GM12878 (cell line): ENCODE measurements around the gene CDC27. TPM values are rescaled to one million over a fixed set of nuclear protein-coding genes. Genes with fewer than 3 reads are reported as not detected.

Experiments
- ASH2L ChIP-seq: fragments of 300-600, 200-600 bp; sonication (generic); IDR thresholded peaks from 2 replicates; pipeline ENCODE4 v1.6.1; 2017; ENCODE audit warnings: low read depth, mild to moderate bottlenecking, borderline replicate concordance
- CEBPZ ChIP-seq: fragments of 150-350 bp; IDR thresholded peaks from 2 replicates; pipeline ENCODE4 v1.6.1; 2016; ENCODE audit warnings: low read depth, low read length
- CHD1 ChIP-seq: IDR thresholded peaks from 2 replicates; pipeline ENCODE4 v1.6.1; 2012; ENCODE audit warnings: low read depth, low read length, improper control_type of control experiment
- CHD4 ChIP-seq: fragments of 200-600 bp; sonication (generic); IDR thresholded peaks from 2 replicates; pipeline ENCODE4 v1.6.1; 2016; ENCODE audit warnings: mild to moderate bottlenecking
- E2F4 ChIP-seq: IDR thresholded peaks from 2 replicates; pipeline ENCODE4 v1.6.1; 2012; ENCODE audit warnings: low read depth, low read length, improper control_type of control experiment
- E4F1 ChIP-seq: fragments of 450-650 bp; IDR thresholded peaks from 2 replicates; pipeline ENCODE4 v1.6.1; 2018; ENCODE audit warnings: borderline replicate concordance, mild to moderate bottlenecking; ENCODE audit not compliant: partially characterized antibody
- EGR1 ChIP-seq, 2 experiments: IDR thresholded peaks; 1 replicate in 1 of 2; 2 replicates in 1 of 2; pipeline ENCODE4 v1.6.1; 2011 to 2012; ENCODE audit warnings: low read depth in 2 of 2, low read length in 2 of 2, borderline replicate concordance in 1 of 2, mild to moderate bottlenecking in 1 of 2, moderate library complexity in 1 of 2
- EP300 ChIP-seq, 2 experiments: fragments of 150-350 bp in 1 of 2; IDR thresholded peaks; 2 replicates each; pipeline ENCODE4 v1.6.1; 2011 to 2012; ENCODE audit warnings: low read depth in 2 of 2, low read length in 2 of 2, borderline replicate concordance in 1 of 2, improper control_type of control experiment in 1 of 2, inconsistent platforms in 1 of 2; ENCODE audit not compliant: control insufficient read depth in 1 of 2
- FOS ChIP-seq: IDR thresholded peaks from 3 replicates; pipeline ENCODE4 v1.6.1; 2011; ENCODE audit warnings: borderline replicate concordance; ENCODE audit not compliant: insufficient read length; ENCODE audit errors: extremely low read depth
- IRF3 ChIP-seq: fragments of 450-650 bp; IDR thresholded peaks from 2 replicates; pipeline ENCODE4 v1.6.1; 2014; ENCODE audit warnings: mild to moderate bottlenecking
- KLF5 ChIP-seq: fragments of 450-650 bp; IDR thresholded peaks from 2 replicates; pipeline ENCODE4 v1.6.1; 2014; ENCODE audit warnings: mild to moderate bottlenecking; ENCODE audit not compliant: partially characterized antibody
- MEF2A ChIP-seq: IDR thresholded peaks from 2 replicates; pipeline ENCODE4 v1.6.1; 2011; ENCODE audit warnings: low read depth, mild to moderate bottlenecking, low read length, moderate library complexity; ENCODE audit not compliant: insufficient read depth
- MYB ChIP-seq: fragments of 150-350 bp; IDR thresholded peaks from 2 replicates; pipeline ENCODE4 v1.6.1; 2014; ENCODE audit warnings: mild to moderate bottlenecking, low read depth, low read length, borderline replicate concordance
- MYC ChIP-seq: IDR thresholded peaks from 2 replicates; pipeline ENCODE4 v1.6.1; 2011; ENCODE audit warnings: mild to moderate bottlenecking, low read length, moderate library complexity, inconsistent platforms; ENCODE audit not compliant: insufficient read depth, insufficient replicate concordance, insufficient read length, severe bottlenecking
- PKNOX1 ChIP-seq: fragments of 450-650 bp; IDR thresholded peaks from 2 replicates; pipeline ENCODE4 v1.6.1; 2016; ENCODE audit warnings: mild to moderate bottlenecking
- POLR2AphosphoS5 ChIP-seq: IDR thresholded peaks from 2 replicates; pipeline ENCODE4 v1.6.1; 2011; ENCODE audit warnings: mild to moderate bottlenecking, low read length, inconsistent platforms
- RUNX3 ChIP-seq: IDR thresholded peaks from 2 replicates; pipeline ENCODE4 v1.6.1; 2012; ENCODE audit warnings: low read length, inconsistent platforms
- SREBF2 ChIP-seq: IDR thresholded peaks from 2 replicates; pipeline ENCODE4 v1.6.1; 2012; ENCODE audit warnings: mild to moderate bottlenecking, low read length
- ZNF622 ChIP-seq: fragments of 450-650 bp; IDR thresholded peaks from 2 replicates; pipeline ENCODE4 v1.6.1; 2017; ENCODE audit warnings: mild to moderate bottlenecking, inconsistent platforms
- polyA plus RNA-seq, 11 experiments: library from polyadenylated mRNA; depleted of rRNA in 4 of 11; unstranded in 6 of 11; stranded (reverse) in 5 of 11; fragments of >200 nt; fragmentation: Nextera tagmentation in 4 of 11; fragmentation: Illumina TruSeq in 1 of 11; extraction: Ambion mirVana in 4 of 11; extraction: Trizol in 1 of 11; gene quantifications; 1 replicate in 1 of 11; 2 replicates in 10 of 11; pipeline versions ENCODE4 v1.2.1 to v1.2.3, GENCODE V29; 2011 to 2016; ENCODE audit warnings: inconsistent platforms in 2 of 11, missing spikeins in 2 of 11, low read depth in 1 of 11
- total RNA-seq, 4 experiments: library from RNA; depleted of rRNA in 3 of 4; stranded (reverse); fragments of >200 nt in 3 of 4; fragmentation: Illumina TruSeq in 1 of 4; extraction: Trizol in 1 of 4; gene quantifications; 2 replicates each; pipeline versions ENCODE4 v1.2.1 to v1.2.3, GENCODE V29; 2013 to 2021

The CDC27 gene
- total and polyA plus RNA-seq, 10 of the 15 experiments (the other 5 are each of a cell fraction or from before 2014, with no cell fraction given), result 23.2 to 138 (median 97.8) TPM

GRCh38 chr17:47205419-47205963 is 16.4 kb upstream of the CDC27 start (continued):
- TF ChIP-seq IRF3 (no peak), PKNOX1 (peak; percentile 33; the same call in 1 of the 2 replicates), E2F4 (no peak), POLR2AphosphoS5 (no peak), KLF5 (peak; percentile 20), ZNF622 (no peak), CEBPZ (no peak), MYB (no peak), MYC (peak; percentile 49), RUNX3 (peak; percentile 73), E4F1 (no peak), ASH2L (0 out of 2 replicates have a peak, but pooled peaks have one; percentile 47), SREBF2 (no peak), EGR1 (IDR thresholded peaks at IDR 0.05; ENCODE audit: borderline replicate concordance in 1 of 2, low read depth in 2 of 2, low read length in 2 of 2) (no peak), CHD4 (no peak), MEF2A (no peak), CHD1 (no peak), FOS (no peak), EP300 (IDR thresholded peaks at IDR 0.05; ENCODE audit: borderline replicate concordance in 1 of 2, control insufficient read depth in 1 of 2, low read depth in 2 of 2, low read length in 2 of 2) (peak in 1 of 2 experiments; percentile 39; a peak in 1 of 4 replicates)
